Ectodermal cell (in vitro differentiated cells): ENCODE results near the gene GPD2.

ENCODE experiments used
- H3K27ac ChIP-seq: 2 replicates; pipeline ENCODE4 v1.7.0; 2013; ENCODE audit warnings: mild to moderate bottlenecking, low read depth, low read length; ENCODE audit not compliant: insufficient read depth, poor library complexity, severe bottlenecking
- H3K27me3 ChIP-seq: 2 replicates; pipeline ENCODE4 v1.7.0; 2013; ENCODE audit warnings: mild to moderate bottlenecking, low read length; ENCODE audit not compliant: insufficient read depth, control insufficient read depth, poor library complexity, severe bottlenecking
- H3K36me3 ChIP-seq: one replicate; pipeline ENCODE4 v1.7.0; 2013; ENCODE audit warnings: low read length; ENCODE audit not compliant: control insufficient read depth, insufficient read depth
- H3K4me1 ChIP-seq: one replicate; pipeline ENCODE4 v1.7.0; 2013; ENCODE audit warnings: low read length; ENCODE audit not compliant: control insufficient read depth, insufficient read depth
- H3K4me3 ChIP-seq: 2 replicates; pipeline ENCODE4 v1.7.0; 2013; ENCODE audit warnings: low read depth, low read length, control low read depth; ENCODE audit not compliant: insufficient read depth
- H3K9me3 ChIP-seq: 2 replicates; pipeline ENCODE4 v1.7.0; 2013; ENCODE audit warnings: mild to moderate bottlenecking, low read length, moderate library complexity; ENCODE audit not compliant: control insufficient read depth
- WGBS, 2 experiments: methylation state at CpG; one replicate each; pipeline ENCODE4 v1.1.7; 2013; ENCODE audit warnings: missing lambda C conversion rate in 2 of 2; 5-methylcytosine and 5-hydroxymethylcytosine counted together

GPD2 gene

DNA sequence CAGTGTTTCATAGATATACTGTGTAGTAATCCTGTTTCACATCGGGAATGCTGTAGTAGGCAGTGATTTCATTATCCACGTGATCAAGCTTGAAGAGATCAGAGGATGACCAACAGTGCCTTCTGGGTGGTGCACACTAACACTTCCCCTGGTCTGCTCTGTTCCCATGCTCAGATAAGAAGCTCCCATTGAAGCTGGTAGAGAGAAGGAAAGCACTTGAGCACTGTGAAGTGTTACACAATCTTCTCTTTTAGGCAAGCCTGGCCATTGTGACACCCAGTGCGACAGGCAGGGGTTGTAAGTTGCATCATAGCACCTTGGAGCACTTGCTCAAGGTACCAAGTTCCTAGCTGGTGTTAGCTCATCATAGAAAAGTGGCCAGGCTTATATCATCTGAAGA lies 30.6 kb upstream of the GPD2 start:
- H3K27me3 ChIP-seq: no peaks in the 10 kb centered on the region
- no peaks in the 10 kb centered on the region for H3K4me1 ChIP-seq
- H3K9me3 ChIP-seq: no peaks in the 10 kb centered on the region
- no peaks in the 10 kb centered on the region for H3K36me3 ChIP-seq
- 93 to 95% methylated on average over 3 of the region's 3 CpGs for WGBS, 2 experiments
- H3K4me3 ChIP-seq: no peak overlapping the region
- H3K27ac ChIP-seq: no peak overlapping the region

DNA sequence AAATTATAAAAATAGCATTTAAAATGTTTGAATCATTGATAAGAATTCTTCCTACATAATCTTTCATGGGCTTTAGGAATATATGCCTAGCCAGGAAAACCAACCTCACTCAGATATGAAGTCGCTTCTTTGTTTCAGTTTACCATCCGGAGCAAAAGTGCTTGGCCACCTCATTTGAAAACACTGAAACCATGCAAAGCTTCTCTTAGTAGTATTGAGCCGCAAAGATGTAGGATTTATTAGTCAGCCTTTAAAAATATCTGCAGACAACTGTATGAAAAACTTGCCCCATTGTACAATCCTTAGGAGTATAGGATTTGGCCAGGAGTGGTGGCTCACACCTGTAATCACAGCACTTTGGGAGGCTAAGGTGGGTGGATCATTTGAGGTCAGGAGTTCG lies 24.3 kb upstream of the GPD2 start:
- WGBS, 2 experiments: 89 to 99% methylated on average over 4 of the region's 4 CpGs
- Histone ChIP-seq H3K9me3 (no peaks in the 10 kb centered on the region), H3K36me3 (no peaks in the 10 kb centered on the region), H3K27ac (no peak overlapping the region), H3K27me3 (no peaks in the 10 kb centered on the region), H3K4me3 (no peak overlapping the region), H3K4me1 (no peaks in the 10 kb centered on the region)

DNA sequence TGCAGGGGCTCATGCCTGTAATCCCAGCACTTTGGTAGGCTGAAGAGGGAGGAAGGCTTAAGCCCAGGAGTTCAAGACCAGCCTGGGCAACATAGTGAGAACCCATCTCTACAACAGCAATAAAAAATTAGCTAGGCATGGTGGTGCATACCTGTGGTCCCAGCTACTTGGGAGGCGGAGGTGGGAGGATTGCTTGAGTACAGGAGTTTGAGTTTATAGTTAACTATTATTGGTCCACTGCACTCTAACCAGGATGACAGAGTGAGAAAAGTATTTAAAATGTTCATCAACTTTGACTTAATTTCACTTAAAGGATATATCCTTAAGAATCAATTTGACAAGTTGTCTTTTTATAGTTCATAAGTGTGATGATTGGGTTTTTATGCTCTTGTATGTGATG lies 14.3 kb upstream of the GPD2 start:
- WGBS, 2 experiments: 100% methylated on average over 1 of the region's 1 CpG
- no peaks in the 10 kb centered on the region for H3K27me3 ChIP-seq
- H3K4me1 ChIP-seq: no peaks in the 10 kb centered on the region
- no peak overlapping the region for H3K27ac ChIP-seq
- no peaks in the 10 kb centered on the region for H3K36me3 ChIP-seq
- H3K9me3 ChIP-seq: no peaks in the 10 kb centered on the region
- H3K4me3 ChIP-seq: no peak overlapping the region

DNA sequence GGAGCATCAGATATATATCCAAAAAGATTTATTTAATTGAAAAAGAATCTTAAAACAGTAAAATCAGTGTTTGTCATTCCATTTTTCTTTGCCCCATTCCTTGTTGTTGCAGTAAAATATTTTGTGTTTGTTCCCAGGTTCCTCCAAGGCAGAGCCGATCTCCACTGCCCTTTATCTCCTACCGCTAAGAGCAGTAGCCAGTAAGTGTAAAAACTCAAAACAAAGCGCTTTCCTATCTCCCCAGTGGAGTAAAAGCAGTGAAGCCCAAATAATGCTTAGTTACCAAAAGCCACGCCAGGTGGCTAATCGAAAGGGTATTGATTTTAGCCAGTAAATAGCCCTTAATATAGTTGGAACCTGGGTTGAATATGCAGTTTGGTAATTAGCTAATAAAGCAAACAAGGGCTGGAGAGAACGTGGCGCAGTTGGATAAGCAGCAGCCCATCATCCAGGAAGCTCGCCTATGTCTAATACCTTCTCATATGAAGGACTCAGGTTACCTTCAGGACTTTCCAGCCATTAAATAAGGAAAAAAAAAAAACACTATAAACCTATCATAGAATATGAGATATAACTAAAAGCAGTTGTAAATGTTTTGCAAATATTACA lies 12.4 kb upstream of the GPD2 start:
- Histone ChIP-seq H3K9me3 (no peaks in the 10 kb centered on the region), H3K4me1 (no peaks in the 10 kb centered on the region), H3K27me3 (no peaks in the 10 kb centered on the region), H3K4me3 (no peak overlapping the region), H3K27ac (no peak overlapping the region), H3K36me3 (no peaks in the 10 kb centered on the region)
- 90 to 92% methylated on average over 8 of the region's 8 CpGs for WGBS, 2 experiments

DNA sequence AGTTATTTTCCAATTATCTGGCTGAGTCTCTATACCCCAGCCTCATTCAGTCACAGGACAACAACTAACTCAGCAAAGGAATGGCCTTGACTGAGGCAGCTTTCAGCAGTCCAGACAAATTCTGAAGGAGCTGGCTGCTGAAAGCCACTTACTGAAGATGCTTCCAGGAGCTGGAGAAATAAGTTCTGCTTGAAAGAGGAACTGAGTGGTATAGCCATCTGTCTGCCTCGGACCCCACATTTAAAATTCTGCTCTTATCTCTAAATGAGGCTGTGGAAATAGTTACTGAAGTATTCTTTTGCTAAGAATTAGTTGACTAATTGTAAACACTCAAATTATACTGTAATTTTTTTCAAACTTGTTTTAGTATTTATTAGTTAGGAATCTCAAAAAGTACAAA lies 9.1 kb upstream of the GPD2 start:
- Histone ChIP-seq H3K9me3 (no peaks in the 10 kb centered on the region), H3K4me1 (no peaks in the 10 kb centered on the region), H3K27ac (no peak overlapping the region), H3K36me3 (no peaks in the 10 kb centered on the region), H3K4me3 (no peak overlapping the region), H3K27me3 (no peaks in the 10 kb centered on the region)
- WGBS, 2 experiments: 86 to 91% methylated on average over 1 of the region's 1 CpG

DNA sequence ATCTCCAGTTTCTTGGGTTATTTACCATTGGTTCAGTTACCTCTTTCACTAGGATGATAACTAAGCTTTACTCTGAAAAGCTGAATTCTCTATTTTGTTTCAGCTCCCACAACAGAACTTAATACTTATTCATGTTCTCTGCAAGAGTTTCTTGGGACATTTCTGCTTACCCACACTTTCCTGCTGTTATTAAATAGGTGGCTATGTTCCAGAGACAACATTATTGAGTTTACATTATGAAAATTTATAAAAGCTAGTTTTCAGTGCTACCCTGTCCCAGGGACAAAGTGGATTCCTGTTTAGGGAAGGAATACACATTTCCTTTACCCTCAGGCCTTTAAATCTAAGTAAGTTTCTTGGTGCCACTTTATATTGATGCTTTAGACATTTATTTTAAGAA lies 7.0 kb upstream of the GPD2 start:
- no peaks in the 10 kb centered on the region for H3K9me3 ChIP-seq
- H3K27ac ChIP-seq: no peak overlapping the region
- H3K4me1 ChIP-seq: no peaks in the 10 kb centered on the region
- H3K27me3 ChIP-seq: no peaks in the 10 kb centered on the region
- H3K36me3 ChIP-seq: no peaks in the 10 kb centered on the region
- H3K4me3 ChIP-seq: no peak overlapping the region

DNA sequence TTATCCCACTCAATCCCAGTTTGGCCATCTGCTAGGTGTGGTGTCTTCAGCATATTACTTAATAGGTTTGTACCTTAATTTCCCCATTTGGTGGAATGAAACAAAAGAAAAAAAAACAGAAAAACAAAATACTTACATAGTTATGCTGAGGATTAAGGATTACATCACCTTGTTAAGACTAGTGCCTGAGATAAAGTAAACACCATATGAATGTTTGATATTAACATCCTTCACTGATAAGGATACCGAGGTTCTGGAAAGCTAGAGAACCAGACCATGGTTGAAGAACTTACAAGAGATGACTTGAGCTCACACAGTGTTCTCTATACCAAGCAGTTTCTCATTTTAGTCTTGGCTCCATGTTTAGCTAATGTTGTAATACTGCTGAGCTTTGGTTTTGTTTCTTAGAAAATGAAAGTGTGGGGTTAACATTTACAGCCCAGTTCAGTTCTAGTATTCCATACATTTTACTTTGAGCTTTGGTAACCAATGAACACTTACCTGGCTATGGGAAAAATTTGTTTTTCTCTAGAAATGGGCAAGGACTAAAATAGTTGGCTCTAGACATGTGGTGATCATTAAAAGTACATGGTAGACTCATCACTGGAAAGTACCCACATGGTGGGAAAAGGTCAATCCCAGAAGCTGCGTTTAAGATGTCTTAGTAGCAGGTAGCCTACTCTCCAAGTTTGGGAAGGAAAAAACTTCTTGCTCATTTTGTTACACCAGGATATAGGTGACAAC lies 5.8 kb upstream of the GPD2 start:
- Histone ChIP-seq H3K4me3 (no peak overlapping the region), H3K4me1 (no peaks in the 10 kb centered on the region), H3K36me3 (no peaks in the 10 kb centered on the region), H3K9me3 (no peaks in the 10 kb centered on the region), H3K27me3 (no peaks in the 10 kb centered on the region), H3K27ac (no peak overlapping the region)
- WGBS, 2 experiments: 95 to 96% methylated on average over 2 of the region's 2 CpGs

DNA sequence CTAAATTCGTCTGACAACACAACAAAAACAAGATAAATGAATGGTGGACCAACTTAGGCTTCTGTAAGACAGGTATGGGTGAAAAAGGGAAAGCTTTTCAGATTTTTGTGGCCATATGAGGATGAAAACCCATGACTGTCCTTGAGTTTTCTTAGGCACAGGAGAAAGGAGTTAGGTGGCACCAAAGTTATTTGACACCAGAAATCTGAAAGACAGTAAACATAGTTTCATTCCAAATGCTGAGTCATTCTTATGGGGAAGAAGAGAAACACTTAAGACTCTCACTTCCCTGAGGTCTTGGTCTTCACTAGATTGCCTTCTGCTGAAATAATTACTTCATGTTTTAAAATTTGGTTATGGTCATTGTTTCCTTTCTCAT lies 5.2 kb upstream of the GPD2 start:
- no peaks in the 10 kb centered on the region for H3K36me3 ChIP-seq
- H3K27ac ChIP-seq: no peak overlapping the region
- no peaks in the 10 kb centered on the region for H3K9me3 ChIP-seq
- H3K4me1 ChIP-seq: no peaks in the 10 kb centered on the region
- no peak overlapping the region for H3K4me3 ChIP-seq
- WGBS, 2 experiments: 100% methylated on average over 1 of the region's 1 CpG; no CpG with 5 or more reads in 1 of the 2 experiments
- H3K27me3 ChIP-seq: no peaks in the 10 kb centered on the region

DNA sequence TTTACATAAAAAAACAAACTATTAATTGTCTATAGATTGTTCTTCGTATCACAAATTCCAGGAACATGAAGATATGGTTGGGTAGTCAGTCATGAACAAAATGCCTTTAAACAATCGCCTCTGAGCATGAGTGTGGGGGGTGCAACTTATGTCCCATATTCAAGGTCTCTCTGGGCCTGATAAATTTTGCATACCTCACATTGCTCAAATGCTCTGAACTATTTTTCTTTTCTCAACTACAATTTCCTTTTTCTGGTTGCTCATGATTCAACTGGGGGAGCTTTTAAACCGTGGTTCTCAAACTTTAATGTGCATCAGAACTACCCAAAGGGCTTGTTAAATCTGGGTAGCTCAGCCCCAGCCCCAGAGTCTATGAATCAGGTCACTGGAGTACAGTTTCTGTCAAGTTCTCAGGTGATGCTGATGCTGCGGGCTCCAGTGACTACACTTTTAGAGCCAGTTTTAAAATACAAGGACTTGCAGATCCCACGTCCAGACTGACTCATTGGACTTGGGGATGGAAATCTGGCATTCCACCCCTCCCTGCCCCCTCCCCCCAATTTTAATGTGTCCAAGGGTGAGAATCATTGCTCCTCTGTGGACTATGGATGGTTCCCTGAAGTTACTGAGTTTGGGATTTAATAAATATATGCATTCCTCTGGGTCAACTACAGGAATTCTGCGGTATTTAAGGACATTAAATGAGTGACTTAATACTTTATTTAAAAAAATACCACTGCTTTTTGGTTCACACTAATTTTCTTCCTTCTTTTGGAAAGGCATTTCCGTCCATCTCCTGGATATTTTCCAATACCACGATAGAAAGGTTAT lies 1.5 kb upstream of the GPD2 start:
- peak overlapping the region; percentile 57 for H3K4me3 ChIP-seq
- peaks cover 8% of the 10 kb centered on the region for H3K4me1 ChIP-seq
- H3K27me3 ChIP-seq: no peaks in the 10 kb centered on the region
- no peak overlapping the region for H3K27ac ChIP-seq
- 88 to 91% methylated on average over 7 to 8 of the region's 8 CpGs for WGBS, 2 experiments
- H3K9me3 ChIP-seq: no peaks in the 10 kb centered on the region
- H3K36me3 ChIP-seq: no peaks in the 10 kb centered on the region

DNA sequence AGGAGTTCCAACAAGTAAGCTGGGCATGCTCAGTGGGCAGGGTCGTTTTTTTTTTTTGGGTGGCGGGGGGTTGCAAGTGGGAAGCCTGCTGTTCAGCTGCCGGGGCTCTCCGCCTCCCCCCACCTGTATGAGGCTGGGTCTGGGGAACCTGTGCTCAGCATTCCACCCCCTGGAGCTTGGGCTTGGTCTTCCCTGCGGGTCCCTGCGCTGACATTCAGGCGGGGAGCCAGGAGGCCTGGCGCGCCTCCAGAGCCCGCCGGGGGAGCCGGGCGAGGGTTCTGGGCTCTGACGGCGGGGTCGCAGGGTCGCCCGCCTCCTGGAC lies 822 bp upstream of the GPD2 start:
- Histone ChIP-seq H3K9me3 (no peaks in the 10 kb centered on the region), H3K36me3 (no peaks in the 10 kb centered on the region), H3K4me3 (peak overlapping the region; percentile 57), H3K27ac (peak overlapping the region; percentile 62), H3K27me3 (no peaks in the 10 kb centered on the region), H3K4me1 (peaks cover 8% of the 10 kb centered on the region)
- WGBS, 2 experiments: 6 to 7% methylated on average over 18 of the region's 18 CpGs
